Measurements from ENCODE around the gene AGBL4.
A peak's percentile ranks its signal among the peaks of the same experiment; 100 is the strongest.

Gene AGBL4

DNA sequence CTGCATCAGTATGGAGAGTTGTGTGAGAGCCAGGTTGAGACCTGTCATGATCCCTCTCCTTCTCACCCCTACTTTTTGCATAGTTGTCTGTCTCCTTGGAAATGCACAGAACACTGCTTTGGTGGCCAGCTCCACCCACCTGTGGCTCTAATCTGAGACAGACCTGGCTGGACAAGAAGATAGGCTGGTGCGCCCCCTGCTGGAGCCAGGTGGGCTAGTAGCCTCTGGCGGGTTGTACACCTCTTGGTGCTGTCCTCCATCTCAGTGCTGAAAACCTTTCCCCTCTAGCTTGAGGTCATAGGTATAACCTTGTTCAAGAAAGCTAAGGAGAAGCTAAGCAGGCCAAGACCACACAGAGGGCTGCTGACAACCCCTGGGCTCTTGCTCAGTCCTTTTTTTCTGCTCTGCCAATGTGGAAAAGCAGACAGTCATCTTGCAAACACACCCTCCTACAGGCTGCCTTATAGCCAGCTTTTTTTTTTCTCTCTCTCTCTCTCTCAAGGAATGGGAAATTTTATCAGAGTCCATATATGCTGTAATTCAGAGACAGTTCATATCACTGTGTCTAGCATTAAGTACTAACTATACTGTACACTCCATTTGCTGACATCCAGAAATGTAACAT is 1492.9 kb downstream of the AGBL4 start:
- CTCF ChIA-PET = interaction anchor here (0.6 to 2.6 kb wide), 35 partner anchors 9 to 1801 kb away, joined by 3 to 27 read pairs (median 3); no protein-coding TSS in a partner anchor
- H3K4me3 ChIP-seq (ENCODE audit: low read depth, low read length) = no peak overlapping the region
- no peaks in the 10 kb centered on the region for H3K9me3 ChIP-seq (ENCODE audit: control insufficient read depth, insufficient read depth, low read depth, low read length)
- no peaks in the 10 kb centered on the region for H3K4me1 ChIP-seq (ENCODE audit: control insufficient read depth, insufficient read depth, low read length)
- POLR2A ChIA-PET = interaction anchor here (0.6 kb wide), 1 partner anchor 59 kb away, joined by 3 read pairs; the partner anchor contains the start of gene SPATA6
- H3K36me3 ChIP-seq (ENCODE audit: control insufficient read depth in 2 of 2, insufficient read depth in 1 of 2, low read length in 2 of 2) = no peaks in the 10 kb centered on the region
- no peak overlapping the region for H3K27ac ChIP-seq (ENCODE audit: extremely low read depth, low read depth, low read length)
- 0 out of 2 replicates have a peak, but pooled peaks have one; percentile 26 for TF ChIP-seq ZNF561 (tag by site-specific recombination; IDR thresholded peaks at IDR 0.05; ENCODE audit: borderline replicate concordance)
- no peak for TF ChIP-seq ZNF658 (tag by site-specific recombination; IDR thresholded peaks at IDR 0.05)
- TF ChIP-seq, protein P1, sequence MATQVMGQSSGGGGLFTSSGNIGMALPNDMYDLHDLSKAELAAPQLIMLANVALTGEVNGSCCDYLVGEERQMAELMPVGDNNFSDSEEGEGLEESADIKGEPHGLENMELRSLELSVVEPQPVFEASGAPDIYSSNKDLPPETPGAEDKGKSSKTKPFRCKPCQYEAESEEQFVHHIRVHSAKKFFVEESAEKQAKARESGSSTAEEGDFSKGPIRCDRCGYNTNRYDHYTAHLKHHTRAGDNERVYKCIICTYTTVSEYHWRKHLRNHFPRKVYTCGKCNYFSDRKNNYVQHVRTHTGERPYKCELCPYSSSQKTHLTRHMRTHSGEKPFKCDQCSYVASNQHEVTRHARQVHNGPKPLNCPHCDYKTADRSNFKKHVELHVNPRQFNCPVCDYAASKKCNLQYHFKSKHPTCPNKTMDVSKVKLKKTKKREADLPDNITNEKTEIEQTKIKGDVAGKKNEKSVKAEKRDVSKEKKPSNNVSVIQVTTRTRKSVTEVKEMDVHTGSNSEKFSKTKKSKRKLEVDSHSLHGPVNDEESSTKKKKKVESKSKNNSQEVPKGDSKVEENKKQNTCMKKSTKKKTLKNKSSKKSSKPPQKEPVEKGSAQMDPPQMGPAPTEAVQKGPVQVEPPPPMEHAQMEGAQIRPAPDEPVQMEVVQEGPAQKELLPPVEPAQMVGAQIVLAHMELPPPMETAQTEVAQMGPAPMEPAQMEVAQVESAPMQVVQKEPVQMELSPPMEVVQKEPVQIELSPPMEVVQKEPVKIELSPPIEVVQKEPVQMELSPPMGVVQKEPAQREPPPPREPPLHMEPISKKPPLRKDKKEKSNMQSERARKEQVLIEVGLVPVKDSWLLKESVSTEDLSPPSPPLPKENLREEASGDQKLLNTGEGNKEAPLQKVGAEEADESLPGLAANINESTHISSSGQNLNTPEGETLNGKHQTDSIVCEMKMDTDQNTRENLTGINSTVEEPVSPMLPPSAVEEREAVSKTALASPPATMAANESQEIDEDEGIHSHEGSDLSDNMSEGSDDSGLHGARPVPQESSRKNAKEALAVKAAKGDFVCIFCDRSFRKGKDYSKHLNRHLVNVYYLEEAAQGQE (tag by site-specific recombination; IDR thresholded peaks at IDR 0.05) = peak; percentile 99
- no peak for TF ChIP-seq ZNF707 (tag by site-specific recombination; IDR thresholded peaks at IDR 0.05)
- TF ChIP-seq ZNF404 (tag by site-specific recombination; IDR thresholded peaks at IDR 0.05) = no peak
- TF ChIP-seq, protein P2, sequence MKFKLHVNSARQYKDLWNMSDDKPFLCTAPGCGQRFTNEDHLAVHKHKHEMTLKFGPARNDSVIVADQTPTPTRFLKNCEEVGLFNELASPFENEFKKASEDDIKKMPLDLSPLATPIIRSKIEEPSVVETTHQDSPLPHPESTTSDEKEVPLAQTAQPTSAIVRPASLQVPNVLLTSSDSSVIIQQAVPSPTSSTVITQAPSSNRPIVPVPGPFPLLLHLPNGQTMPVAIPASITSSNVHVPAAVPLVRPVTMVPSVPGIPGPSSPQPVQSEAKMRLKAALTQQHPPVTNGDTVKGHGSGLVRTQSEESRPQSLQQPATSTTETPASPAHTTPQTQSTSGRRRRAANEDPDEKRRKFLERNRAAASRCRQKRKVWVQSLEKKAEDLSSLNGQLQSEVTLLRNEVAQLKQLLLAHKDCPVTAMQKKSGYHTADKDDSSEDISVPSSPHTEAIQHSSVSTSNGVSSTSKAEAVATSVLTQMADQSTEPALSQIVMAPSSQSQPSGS (tag by site-specific recombination; IDR thresholded peaks at IDR 0.05; ENCODE audit: low read depth) = no peak
- TF ChIP-seq, protein P3, sequence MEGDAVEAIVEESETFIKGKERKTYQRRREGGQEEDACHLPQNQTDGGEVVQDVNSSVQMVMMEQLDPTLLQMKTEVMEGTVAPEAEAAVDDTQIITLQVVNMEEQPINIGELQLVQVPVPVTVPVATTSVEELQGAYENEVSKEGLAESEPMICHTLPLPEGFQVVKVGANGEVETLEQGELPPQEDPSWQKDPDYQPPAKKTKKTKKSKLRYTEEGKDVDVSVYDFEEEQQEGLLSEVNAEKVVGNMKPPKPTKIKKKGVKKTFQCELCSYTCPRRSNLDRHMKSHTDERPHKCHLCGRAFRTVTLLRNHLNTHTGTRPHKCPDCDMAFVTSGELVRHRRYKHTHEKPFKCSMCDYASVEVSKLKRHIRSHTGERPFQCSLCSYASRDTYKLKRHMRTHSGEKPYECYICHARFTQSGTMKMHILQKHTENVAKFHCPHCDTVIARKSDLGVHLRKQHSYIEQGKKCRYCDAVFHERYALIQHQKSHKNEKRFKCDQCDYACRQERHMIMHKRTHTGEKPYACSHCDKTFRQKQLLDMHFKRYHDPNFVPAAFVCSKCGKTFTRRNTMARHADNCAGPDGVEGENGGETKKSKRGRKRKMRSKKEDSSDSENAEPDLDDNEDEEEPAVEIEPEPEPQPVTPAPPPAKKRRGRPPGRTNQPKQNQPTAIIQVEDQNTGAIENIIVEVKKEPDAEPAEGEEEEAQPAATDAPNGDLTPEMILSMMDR (tag by site-specific recombination; IDR thresholded peaks at IDR 0.05) = peak; percentile 69; the same call in 1 of the 2 replicates
- TF ChIP-seq ZNF654 (tag by site-specific recombination; IDR thresholded peaks at IDR 0.05; ENCODE audit: low read depth) = peak; percentile 73
- 0 out of 2 replicates have a peak, but pooled peaks have one; percentile 28 for TF ChIP-seq ZNF660 (tag by site-specific recombination; IDR thresholded peaks at IDR 0.05)
- TF ChIP-seq ZBTB6 (tag by site-specific recombination; IDR thresholded peaks at IDR 0.05) = no peak
- TF ChIP-seq ZNF148 (tag by site-specific recombination; IDR thresholded peaks at IDR 0.05; ENCODE audit: borderline replicate concordance) = no peak
- TF ChIP-seq ZNF2 (tag by site-specific recombination; IDR thresholded peaks at IDR 0.05) = 0 out of 2 replicates have a peak, but pooled peaks have one; percentile 20
- TF ChIP-seq ZNF623 (tag by site-specific recombination; IDR thresholded peaks at IDR 0.05) = no peak
- TF ChIP-seq TSHZ1 (tag by site-specific recombination; IDR thresholded peaks at IDR 0.05; ENCODE audit: borderline replicate concordance) = no peak
- TF ChIP-seq SCRT2 (tag by site-specific recombination; IDR thresholded peaks at IDR 0.05) = peak; percentile 98
- peak; percentile 98 for TF ChIP-seq SCRT1 (tag by site-specific recombination; IDR thresholded peaks at IDR 0.05; ENCODE audit: borderline replicate concordance)
- no peak for TF ChIP-seq ZNF791 (tag by site-specific recombination; IDR thresholded peaks at IDR 0.05)
- no peak for TF ChIP-seq ZNF560 (tag by site-specific recombination; IDR thresholded peaks at IDR 0.05; ENCODE audit: borderline replicate concordance)
- TF ChIP-seq, protein P4, sequence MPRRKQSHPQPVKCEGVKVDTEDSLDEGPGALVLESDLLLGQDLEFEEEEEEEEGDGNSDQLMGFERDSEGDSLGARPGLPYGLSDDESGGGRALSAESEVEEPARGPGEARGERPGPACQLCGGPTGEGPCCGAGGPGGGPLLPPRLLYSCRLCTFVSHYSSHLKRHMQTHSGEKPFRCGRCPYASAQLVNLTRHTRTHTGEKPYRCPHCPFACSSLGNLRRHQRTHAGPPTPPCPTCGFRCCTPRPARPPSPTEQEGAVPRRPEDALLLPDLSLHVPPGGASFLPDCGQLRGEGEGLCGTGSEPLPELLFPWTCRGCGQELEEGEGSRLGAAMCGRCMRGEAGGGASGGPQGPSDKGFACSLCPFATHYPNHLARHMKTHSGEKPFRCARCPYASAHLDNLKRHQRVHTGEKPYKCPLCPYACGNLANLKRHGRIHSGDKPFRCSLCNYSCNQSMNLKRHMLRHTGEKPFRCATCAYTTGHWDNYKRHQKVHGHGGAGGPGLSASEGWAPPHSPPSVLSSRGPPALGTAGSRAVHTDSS (tag by site-specific recombination; IDR thresholded peaks at IDR 0.05) = no peak
- TF ChIP-seq ZBTB20 (tag by site-specific recombination; IDR thresholded peaks at IDR 0.05) = no peak
- TF ChIP-seq ZNF521 (tag by site-specific recombination; IDR thresholded peaks at IDR 0.05) = no peak

Measured in HEK293 (cell line).